Hippocampal formation (tissue), 2 donors: Measurements from ENCODE around the gene PARG.
"Not testable (repeated sequence)": the region's sequence is repeated elsewhere in the genome, so short reads cannot be mapped to it uniquely, and the experiment has no call there.

Experiments used
- DNase-seq, 2 donors: peaks; one replicate each; lab custom pipeline; 2025; lab: John Stamatoyannopoulos, UW

The PARG gene

DNA sequence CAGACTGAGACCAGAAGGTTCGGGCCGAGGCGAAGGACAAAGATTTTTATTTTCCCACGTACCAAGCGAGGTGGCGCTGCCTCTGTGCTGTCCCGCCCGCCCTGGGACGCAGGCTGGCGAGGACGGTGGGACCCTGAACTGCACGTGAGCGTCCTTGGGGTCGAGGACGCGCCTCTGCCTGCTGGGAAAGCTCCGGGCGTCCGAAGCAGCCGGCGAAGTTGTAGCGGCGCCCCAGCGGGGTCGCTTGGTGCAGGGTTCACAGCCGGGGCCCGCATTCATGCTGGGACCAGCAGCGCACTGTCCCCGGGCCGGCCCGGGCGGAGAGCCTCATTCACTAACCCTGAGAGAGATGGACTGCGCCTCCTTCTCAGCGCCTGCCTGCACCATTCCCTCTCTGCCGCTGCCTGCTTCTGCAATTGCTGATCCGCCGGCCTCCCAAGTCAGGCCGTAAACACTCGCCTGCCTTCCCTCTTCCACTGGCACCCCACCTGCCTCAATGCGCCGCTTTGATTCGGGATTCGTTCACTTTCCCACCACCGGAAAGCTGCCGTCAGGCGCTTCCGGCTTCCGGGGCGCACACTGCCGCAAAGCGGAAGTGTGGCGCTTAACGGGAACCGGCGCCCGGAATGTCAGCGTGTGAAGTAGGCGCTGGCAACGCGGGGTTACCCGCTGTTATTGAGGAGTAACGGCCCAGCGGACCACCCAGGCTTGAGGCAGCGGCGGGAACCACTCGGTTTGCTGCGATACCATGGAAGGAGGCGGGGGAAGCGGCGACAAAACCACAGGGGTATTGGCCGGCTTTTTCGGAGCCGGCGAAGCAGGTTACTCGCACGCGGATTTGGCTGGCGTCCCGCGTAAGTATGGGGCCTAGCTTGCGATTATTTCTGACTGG is at the start of gene PARG, which contains the start of gene TIMM23B:
PARG (minus strand) TSS at position 581 of the 892 bp plus-strand sequence; CDS start at position 279, 302 bp downstream.
TIMM23B (plus strand) TSS at position 607 of the 892 bp plus-strand sequence; CDS start at position 749, 142 bp downstream.
- DNase-seq, result peak; percentile 44 to 78

DNA sequence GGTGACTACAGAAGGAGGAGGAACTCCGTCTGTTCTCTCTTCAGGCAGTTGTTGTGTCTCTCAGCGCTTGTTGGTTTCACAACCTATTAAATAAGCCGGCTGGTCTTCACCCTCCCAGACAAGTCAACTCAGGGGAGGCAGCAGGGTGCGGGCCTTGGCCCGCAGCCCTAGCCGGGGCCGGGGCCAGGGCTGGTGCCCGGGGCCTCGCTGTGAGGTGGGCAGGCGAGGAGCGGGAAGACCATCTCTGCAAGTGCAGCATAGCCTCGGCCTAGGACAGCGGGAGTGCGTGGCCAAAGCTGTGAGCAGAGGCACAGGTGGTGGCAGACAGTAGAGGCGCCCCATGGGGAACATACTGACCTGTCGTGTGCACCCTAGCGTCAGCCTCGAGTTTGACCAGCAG is 46.5 kb upstream of the PARG start, which contains the start of gene AGAP6:
AGAP6 (plus strand) TSS at position 31 of the 400 bp plus-strand sequence; CDS start at position 341, 310 bp downstream.
- DNase-seq, result not testable (repeated sequence)

DNA sequence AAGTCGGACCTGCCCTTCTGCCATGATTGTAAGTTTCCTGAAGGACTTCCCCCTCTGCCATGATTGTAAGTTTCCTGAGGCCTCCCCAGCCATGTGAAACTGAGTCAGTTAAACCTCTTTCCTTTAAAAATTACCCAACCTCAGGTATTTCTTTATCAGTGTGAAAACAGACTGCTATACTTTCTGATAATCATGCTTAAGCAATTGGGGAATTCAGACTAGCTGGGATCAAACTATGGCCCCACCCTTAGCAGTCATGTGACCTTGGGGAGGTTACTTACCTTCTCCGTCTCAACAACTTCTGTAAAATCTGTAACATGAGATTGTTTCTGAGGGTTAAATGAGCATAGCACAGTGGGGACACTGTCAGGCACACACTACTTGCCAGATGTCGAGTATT is 45.4 kb upstream of the PARG start:
- not testable (repeated sequence) for DNase-seq

DNA sequence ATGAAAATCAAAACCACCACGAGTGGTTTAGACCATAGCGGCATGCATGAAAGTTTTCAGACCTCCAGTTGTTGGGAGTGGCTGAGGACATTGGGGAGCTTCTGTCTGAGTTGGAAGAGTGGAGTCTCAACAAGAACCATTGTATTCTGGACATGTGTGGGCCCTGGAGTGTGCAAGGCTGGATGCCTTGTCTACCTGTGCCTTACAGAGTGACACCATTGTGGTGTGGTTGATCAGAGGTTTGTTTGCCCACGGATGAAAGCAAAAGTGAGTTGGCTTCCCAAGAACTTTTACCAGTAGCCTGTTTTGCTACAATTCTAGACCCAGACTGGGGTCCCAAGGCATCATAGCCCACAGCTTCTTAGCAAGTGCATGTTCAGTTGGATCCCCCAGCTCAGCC is 35.9 kb upstream of the PARG start:
- DNase-seq, result not testable (repeated sequence)

DNA sequence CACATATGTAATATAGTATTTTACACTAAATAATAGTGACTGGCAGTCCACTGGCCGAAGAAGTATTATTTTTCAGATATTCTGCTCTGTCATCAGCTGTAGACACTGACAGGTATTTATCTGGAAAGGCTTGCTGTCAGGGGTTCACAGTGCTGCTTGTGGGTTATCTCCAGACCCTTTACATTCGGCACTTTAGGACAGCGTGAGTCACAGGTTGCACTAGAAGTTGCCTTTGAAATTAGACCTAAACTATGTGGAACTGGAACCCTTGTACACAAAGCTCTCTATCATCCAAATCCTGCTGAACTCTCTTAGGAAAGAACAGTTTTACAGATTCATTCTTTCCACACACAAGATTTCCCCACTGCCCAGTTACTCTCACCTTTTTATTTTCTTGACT is 30.3 kb upstream of the PARG start:
- DNase-seq, result not testable (repeated sequence)

DNA sequence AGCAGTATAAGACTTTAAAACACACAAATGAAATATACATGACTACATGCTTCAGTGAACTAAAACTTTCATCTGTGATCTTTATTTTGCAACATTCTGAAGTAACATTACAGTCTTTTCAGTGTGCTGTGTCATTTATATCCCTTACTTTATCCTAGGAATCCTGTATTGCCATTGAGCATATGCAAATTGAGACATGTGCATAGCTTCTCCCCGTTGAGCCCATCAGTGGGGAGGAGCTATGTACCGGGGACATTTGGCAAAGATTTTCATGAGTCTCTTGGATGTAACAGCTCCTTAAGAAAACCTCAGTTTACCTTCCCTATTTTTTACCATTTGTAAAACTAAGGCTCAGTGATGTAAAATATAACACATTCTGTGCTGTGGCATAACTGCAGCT is 29.6 kb upstream of the PARG start:
- not testable (repeated sequence) for DNase-seq

DNA sequence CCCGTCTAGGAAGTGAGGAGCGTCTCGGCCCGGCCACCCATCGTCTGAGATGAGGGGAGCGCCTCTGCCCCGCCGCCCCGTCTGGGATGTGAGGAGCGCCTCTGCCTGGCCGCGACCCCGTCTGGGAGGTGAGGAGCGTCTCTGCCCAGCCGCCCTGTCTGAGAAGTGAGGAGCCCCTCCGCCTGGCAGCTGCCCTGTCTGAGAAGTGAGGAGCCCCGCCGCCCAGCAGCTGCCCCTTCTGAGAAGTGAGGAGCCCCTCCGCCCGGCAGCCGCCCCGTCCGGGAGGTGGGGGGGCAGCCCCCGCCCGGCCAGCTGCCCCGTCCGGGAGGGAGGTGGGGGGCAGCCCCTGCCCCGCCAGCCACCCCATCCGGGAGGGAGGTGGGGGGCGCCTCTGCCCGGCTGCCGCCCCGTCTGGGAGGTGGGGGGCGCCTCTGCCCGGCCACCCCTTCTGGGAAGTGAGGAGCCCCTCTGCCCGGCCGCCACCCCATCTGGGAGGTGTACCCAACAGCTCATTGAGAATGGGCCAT is 28.6 kb upstream of the PARG start:
- DNase-seq, result not testable (repeated sequence)

DNA sequence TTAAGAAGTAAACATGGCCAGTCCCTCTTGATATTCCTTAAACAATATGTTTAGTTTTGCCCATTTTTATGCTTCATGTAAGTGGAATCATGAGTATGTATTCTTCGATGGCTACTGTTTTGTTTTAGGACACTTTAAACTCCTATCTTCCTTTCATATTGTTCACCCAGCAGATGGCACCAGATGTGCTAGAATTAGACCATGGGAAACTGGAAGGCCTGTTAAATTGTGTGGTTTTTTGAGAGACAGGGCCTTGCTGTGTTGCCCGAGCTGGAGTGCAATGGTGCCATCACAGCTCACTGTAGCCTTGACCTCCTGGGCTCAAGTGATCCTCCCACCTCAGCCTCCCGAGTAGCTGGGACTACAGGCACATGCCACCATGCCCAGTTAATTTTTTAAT is 11.3 kb upstream of the PARG start:
- not testable (repeated sequence) for DNase-seq

DNA sequence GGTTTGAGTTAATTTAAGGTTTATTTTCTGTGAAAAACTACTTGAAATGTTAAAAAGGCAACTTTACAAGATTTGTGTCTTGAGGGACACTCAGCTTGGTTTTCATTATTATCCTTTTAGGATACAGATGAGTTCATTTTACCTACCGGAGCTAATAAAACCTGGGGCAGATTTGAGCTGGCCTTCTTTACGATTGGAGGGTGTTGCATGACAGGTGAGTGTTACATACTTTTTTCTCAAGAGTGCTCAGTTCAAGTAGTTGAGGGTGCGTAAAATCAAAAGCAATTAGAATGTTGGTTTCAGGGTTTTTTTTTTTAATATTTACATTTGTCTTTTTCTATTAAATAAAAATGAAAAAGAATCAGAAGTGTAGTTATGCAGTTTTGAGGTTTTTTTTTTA is 10.2 kb upstream of the PARG start:
- DNase-seq, result not testable (repeated sequence)

DNA sequence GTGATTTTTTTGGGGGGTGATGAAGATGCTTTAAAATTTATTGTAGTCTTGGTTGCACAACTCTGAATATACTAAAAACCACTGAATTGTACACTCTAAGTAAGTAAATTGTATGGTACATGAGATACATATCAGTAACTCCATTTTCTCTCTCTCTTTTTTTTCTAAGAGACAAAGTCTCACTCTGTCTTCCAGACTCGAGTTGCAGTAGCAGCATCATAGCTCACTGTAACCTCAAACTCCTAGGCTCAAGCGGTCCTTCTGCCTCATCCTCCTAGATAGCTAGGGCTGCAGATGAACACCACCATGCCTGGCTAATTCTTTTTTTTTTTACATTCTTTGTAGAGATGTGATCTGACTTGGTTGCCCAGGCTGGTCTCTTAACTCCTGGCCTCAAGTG is 6.9 kb upstream of the PARG start:
- not testable (repeated sequence) for DNase-seq

DNA sequence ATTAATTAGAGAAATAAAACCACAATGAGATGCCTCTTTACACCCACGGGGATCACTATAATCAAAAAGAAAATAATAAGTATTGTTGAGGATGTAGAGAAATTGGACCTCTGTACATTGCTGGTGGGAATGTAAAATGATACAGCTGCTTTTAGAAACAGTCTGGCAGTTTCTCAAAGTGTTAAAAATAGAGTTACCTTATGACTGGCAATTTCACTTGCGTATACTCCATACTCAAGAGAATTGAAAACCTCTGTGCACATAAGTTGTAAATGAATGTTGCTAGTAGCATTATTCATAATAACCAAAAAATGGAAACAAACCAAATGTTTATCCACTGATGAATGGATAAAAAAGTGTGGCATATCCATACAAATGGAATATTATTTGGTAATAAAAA is 6.3 kb upstream of the PARG start:
- not testable (repeated sequence) for DNase-seq

DNA sequence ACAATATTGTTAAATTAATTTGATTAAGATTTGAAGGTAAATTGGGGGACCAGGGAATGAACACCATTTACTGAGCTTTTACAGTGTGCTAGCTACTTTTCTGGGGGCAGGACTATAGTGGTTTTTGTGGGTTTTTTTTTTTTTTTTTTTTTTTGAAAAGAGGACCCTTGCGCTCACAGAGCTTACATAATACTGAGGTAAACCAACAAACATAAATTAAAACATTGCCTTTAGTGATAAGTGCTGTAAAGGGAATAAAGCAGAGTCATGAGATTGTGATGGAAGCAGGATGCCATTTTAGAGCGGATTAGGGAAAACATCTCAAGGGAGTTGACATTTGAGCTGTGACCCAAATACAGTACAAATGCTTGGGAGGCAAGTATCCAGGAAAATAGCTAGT is 1.8 kb upstream of the PARG start:
- DNase-seq, result not testable (repeated sequence)

DNA sequence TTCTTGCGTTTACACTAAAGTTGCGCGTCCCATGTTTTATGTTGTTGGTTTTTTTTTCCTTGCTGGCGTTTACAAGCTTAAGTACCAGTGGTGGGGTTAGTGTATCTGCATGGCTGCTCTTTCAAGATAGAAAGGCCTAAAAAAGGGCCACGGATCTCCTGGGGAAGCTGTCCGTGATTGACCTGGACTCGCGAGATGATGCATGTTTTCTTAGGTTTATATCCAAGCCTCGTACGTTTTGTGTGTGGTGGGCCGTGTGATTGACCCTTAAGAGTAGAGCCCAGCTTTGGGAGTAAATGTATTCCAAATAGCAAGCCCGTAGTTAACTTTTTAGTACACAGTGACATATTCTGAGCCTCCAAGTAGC is 495 bp upstream of the PARG start:
- DNase-seq, result not testable (repeated sequence)

DNA sequence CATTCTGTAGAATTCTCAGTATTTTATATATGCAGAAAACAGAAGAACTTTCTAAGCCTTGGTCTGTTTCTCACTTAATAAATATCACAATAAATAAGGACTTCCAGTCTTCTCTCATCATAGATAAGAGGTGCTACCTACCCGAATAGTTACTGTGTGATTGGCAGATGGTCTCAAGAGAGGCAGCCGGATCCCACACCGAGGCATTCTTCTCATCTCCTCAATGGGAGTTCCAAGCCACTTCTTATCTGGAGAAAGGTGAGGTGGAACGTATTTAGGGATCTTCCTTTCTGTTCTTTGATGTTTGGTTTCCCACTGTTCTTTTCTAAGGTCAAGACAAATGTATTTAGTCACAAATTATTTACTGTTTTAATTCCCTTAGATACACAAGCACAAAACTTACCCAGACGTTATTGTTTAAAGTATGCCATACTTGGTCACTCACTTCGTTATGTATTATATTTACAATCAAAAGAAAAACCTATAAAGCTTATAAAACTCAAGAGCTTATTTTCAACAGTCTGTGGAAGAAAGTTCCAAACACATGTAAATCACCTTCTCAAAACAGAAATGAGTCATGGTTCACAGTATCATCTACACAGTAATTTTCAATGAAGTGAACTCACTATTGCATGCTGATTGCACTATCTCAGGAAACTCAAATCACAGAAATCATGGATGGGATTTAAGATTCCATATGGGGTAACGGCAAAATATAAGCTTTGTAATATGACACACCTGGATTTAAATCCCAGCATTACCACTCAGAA is 9.7 kb downstream of the PARG start:
- DNase-seq, result not testable (repeated sequence)

DNA sequence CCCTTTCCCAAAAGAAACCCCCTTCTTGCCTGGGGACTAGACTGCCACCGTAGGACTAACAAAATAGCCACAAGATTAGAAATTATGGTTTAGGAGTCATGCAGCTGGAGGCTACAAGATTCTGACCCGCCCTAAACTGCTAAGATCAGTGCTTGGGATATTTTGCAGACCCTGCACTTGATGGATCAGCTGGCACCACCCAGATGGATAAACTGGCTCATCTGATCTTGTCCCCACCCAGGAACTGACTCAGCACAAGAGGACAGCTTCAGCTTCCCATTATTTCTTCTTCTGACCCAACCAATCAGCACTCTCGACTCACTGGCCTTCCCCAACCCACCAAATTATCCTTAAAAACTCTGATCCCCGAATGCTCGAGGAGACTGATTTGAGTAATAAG is 10.6 kb downstream of the PARG start:
- not testable (repeated sequence) for DNase-seq

DNA sequence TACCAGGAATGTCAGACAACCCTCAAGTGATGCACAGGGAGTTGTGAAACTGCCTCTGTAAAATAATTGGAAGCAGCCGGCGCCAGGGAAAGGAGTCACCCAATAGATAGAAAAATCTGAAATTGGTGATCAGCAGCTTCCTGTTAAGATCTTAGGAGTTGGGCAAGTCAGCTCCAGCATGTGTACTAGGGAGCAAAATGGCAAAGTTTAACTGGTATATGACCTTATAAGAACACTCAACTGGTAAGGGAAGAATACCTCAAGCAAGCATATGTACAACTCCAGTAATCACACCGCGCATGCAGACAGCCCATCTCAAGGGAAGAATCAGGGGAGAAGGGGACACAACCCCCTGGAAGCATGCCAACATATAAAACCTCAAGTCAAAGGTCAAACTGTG is 18.3 kb downstream of the PARG start:
- not testable (repeated sequence) for DNase-seq

DNA sequence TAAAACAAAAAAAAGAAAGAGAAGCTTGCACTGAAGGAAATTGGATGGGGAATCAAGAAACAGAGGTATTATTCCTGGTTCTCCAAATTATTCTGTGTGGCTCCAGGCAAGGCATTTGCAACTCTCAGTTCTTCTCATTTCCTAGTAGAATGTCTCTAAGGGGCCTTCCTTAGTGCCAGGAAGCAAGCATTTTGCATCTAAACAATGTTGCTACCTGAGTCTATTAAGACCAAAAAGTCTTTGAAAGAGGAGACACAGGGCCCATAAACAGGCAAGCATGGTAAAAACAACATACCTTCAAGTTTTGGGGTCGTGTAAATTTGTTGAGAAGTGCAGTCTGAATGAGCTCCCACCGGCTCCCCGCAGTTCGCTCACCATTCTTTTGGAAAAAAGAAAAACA is 19.8 kb downstream of the PARG start:
- DNase-seq, result not testable (repeated sequence)

DNA sequence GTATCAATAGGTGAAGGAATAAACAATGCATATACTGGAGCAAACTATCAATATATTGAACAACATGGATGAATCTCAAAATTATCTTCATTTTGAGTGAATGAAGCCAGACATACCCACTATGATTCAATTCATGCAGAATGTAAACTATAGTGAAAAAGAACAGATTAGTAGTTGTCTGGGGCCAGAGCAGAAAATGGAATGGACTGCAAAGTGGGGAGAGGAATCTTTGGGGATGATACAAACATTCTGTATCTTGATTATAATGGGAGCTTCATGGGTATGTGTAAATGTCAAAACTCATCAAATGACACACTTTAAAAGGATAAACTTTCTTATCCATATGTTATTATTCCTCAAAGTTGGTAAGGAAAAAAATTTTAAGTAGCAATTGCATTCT is 23.9 kb downstream of the PARG start:
- DNase-seq, result not testable (repeated sequence)

DNA sequence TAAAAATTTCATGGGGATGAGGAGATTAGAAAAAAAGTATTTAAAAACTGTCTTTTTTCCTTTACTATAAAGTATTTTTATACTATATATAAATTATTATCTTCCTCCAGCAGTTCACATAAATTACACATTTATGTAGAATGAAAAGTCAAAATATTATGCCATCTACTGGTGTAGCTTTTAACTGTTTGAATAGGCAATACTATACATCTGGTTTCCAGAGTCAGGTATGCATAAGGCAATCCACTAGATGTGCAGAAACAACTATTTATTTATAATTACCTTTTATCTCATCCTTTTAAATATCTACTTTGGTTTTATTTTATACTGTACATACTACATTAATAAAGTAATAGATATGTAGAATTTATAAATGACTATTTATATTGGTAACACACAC is 25.4 kb downstream of the PARG start:
- not testable (repeated sequence) for DNase-seq

DNA sequence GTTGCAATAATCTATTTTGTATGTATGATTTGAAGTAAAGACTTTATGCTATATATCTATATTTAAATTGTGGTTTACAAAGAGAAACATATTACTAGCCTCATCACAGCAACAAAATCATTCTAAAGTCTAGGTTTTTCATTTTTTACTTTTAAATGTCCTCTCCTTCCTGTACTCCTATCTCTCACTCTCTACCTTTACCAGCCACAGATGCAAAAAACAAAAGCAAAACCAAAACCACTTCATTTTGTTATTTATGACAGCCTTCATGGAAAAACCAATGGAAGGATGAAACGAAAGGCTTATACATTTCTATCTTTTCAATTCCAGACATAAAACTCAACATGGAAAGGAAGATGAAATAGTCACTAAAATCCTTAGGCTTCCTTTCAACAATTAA is 31.5 kb downstream of the PARG start:
- DNase-seq, result not testable (repeated sequence)

DNA sequence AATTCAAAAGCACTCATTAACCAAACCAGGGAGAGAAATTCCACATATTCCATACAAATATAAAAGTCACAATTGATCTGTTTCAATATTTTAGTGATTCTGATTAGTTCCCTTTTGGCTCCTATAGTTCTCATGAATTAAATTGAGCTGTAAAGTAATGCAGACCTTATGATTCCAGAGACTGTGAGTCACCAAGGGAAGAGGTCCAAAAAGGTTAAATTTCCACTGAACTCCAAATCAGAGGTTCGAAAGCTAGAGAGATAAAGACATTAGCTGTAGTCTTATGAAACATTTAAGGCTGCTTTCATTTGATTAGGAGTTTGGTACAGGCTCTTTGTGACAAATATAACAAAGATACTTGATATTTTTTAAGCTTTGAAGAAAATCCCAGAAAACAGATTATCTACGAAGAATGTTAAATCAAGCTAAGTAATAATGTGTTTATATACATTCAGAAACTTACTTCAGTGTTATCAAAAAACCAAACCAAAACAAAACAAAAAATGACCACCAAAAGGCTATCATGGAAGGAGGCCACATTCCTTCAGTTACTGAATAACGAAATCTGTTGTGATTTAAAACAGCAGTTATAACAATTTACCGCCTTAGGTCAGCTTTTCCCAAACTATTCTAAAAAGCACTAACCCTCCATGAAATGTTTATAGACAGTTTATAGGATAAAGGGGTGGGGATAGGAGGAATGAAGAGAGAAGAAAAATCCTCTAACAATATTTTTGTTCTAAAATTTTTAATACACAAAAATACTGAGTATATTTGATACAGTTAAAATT is 33.3 kb downstream of the PARG start:
- not testable (repeated sequence) for DNase-seq
